ENCODE results near the gene ZBTB46. TPM values are rescaled to one million over a fixed set of nuclear protein-coding genes. Genes with fewer than 3 reads are reported as not detected.
"Not testable (repeated sequence)": the region's sequence is repeated elsewhere in the genome, so short reads cannot be mapped to it uniquely, and the experiment has no call there.

Gene ZBTB46
- total RNA-seq, 2 donors from 2014 or later = 0.39 to 1.2 TPM

DNA sequence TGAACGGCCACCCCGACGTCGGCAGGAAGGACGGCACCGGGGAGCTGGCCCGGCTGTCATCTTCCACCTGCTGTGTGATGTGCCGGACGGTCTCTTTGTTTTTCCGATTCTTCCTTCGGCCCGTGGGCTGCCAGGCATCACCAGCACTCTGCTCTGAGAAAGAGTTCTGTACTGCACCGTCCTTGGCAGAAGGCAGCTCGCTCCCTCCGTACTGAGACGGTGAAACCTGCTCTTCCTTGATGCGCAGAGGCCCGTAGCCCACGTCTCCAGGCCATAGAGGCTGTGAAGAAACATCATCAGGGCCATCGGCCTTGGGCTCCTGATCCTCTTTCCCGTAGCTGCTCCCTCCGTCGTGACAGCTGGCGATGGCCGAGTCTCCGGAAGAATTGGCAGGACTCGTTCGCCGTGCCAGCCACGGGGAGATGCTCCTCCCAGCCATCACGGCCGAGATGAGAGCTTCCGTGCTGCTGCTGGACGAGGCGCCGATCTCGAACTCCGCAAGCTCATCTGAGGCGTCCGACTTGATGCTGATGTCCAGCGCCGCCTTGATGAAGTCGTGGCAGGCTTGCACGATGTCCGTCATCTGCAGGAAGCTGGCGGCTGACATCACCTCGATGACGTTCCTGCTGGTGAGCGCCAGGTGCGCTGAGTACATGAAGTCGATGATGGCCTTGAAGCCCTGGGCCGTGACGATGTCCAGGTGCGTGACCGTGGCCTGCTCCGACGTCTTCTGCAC is 41.1 kb downstream of the ZBTB46 start:
- H3K36me3 Mint-ChIP-seq = no peaks in the 10 kb centered on the region
- no peaks in the 10 kb centered on the region for H3K9me3 Mint-ChIP-seq
- no peak for DNase-seq (ENCODE audit: low spot score in 2 of 2)
- ATAC-seq = no peak
- H3K27ac Mint-ChIP-seq = no peak overlapping the region

DNA sequence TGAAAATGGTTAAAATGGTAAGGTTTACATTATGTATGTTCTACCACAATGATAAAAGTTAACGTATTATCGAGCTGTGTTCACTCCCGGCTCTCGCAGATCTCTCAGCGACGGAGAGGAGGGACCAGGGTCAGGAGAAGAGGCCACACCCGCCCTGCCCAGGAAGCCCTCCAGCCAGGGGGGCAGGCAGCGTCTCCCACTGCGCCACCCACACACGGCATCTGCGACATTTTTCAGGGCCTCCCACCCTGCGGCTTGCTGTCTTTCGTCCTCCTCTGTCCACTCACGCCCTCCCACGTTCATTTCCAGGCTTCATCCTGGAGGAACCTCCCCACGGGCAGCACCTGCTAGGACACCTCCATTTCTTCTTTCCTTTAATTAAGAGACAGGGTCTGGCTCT is 43.3 kb downstream of the ZBTB46 start:
- DNase-seq (ENCODE audit: low spot score in 2 of 2) (no peak), ATAC-seq (no peak)
- Mint-ChIP-seq H3K36me3 (no peaks in the 10 kb centered on the region), H3K9me3 (no peaks in the 10 kb centered on the region), H3K27ac (peak overlapping the region in 1 of 2 donors; percentile 85)

DNA sequence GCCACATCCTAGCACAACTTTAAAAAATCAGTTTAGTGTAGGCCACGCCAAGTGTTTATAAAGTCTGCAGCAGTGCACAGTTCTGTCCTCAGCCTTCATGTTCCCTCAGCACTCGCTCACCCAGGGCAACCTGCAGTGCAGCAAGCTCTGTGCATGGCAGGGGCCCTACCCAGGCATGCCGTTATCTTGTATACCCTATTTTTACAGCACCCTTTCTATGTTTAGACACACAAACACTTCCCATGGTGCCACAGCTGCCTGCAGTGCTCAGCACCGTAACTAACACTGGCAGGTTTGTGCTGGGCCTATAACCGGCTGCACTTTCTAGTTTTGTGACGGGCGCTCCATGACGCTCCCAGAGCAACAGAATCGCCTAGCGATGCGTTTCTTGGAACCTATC is 43.8 kb downstream of the ZBTB46 start:
- H3K9me3 Mint-ChIP-seq = no peaks in the 10 kb centered on the region
- ATAC-seq (no peak), DNase-seq (ENCODE audit: low spot score in 2 of 2) (no peak)
- H3K36me3 Mint-ChIP-seq = no peaks in the 10 kb centered on the region
- H3K27ac Mint-ChIP-seq = no peak overlapping the region

DNA sequence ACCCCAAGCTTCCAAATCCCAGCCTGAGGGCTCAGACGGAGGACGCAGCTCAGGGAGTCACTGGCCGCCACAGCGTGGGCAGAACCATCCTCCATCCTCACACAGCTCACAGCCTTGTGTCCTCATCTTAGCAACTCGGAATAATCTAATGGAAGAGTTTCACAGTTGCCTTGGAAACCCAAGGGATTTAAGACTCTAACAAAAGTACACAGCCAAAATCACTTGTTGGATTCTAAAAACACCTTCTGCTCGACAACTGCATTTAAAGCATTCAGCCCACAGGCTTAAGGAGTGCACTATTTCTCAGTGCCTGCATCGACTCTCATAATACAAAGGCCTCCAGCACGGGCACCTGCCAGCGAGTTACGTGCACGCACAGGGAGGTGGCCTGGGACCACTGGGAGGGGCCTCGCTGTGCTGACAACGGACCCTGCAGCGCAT is 45.4 kb downstream of the ZBTB46 start:
- no peaks in the 10 kb centered on the region for H3K36me3 Mint-ChIP-seq
- no peak for ATAC-seq
- no peaks in the 10 kb centered on the region for H3K9me3 Mint-ChIP-seq
- DNase-seq (ENCODE audit: low spot score in 2 of 2) = no peak
- no peak overlapping the region for H3K27ac Mint-ChIP-seq

DNA sequence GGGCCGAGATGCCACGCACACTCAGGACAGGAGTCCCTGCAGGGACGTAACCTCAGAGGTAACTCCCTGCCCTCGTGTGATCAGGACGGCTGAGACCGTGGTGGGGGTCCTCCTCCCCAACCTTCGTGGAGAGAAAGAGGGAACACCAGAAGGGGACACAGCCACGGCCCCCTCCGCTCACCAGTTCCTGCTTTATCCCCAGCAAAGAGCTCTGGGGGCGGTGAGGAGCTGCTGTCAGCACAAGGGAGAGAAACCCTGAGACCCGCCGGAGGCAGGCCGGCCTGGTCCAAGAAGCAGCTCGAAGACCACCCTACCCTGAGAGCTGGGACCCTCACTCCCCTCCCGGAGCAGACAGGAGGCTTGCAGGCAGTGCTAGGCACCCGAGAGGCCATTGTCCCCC is 47.1 kb downstream of the ZBTB46 start:
- DNase-seq (ENCODE audit: low spot score in 2 of 2) (no peak), ATAC-seq (no peak)
- no peak overlapping the region for H3K27ac Mint-ChIP-seq
- H3K36me3 Mint-ChIP-seq = no peaks in the 10 kb centered on the region
- H3K9me3 Mint-ChIP-seq = no peaks in the 10 kb centered on the region

DNA sequence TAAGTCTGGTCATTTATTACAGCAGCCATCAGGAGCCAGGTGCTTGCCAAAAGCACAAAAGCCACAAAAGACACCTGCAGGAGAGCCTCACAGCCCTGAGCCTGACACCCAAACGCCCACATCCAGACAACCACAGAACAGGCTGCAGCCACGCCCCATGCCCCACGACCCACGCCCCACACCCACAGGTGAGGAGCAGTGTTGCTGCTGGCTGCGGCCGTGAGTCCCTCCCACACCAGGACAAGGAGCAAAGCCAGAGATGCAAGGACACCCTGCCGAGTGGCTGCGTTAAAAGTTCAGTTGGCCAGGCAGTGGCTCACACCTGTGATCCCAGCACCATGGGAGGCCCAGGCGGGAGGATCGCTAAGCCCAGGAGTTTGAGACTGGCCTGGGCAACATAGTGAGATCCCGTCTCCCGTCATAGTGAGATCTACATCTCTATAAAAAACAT is 48.5 kb downstream of the ZBTB46 start:
- no peaks in the 10 kb centered on the region for H3K36me3 Mint-ChIP-seq
- H3K27ac Mint-ChIP-seq = peak overlapping the region in 1 of 2 donors; percentile 29
- H3K9me3 Mint-ChIP-seq = no peaks in the 10 kb centered on the region
- DNase-seq (ENCODE audit: low spot score in 2 of 2) (no peak), ATAC-seq (peak in 1 of 2 donors; percentile 19)

GRCh38 chr20:63782051-63782471 is 49.0 kb downstream of the ZBTB46 start:
- H3K27ac Mint-ChIP-seq = no peak overlapping the region
- DNase-seq (ENCODE audit: low spot score in 2 of 2) = no peak

GRCh38 chr20:63781181-63781580 is 49.9 kb downstream of the ZBTB46 start:
- DNase-seq (ENCODE audit: low spot score in 2 of 2) = no peak
- no peak for ATAC-seq
- no peaks in the 10 kb centered on the region for H3K9me3 Mint-ChIP-seq
- no peak overlapping the region for H3K27ac Mint-ChIP-seq
- no peaks in the 10 kb centered on the region for H3K36me3 Mint-ChIP-seq

More at GRCh38 chr20:63782051-63782471, 49.0 kb downstream of the ZBTB46 start:
- ATAC-seq = peak; percentile 84 to 98
- Mint-ChIP-seq H3K9me3 (no peaks in the 10 kb centered on the region), H3K36me3 (no peaks in the 10 kb centered on the region)

DNA sequence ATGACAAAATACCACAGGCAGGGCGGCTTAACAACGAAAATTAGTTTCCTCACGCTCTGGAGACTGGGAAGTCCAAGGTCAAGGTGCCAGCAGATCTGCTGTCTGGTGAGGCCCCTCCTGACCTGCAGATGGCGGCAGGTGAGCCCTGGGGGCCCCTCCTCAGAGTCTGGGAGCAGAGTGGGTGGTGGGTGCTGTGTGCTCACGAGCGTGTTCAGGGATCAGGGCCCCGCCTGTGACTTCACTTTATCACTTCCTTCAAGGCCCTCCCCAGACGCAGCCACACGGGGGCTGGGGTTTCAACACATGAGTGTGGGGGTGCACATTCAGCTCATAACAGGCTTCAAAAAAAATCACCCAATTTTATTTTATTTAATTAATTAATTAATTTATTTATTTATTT is 52.2 kb downstream of the ZBTB46 start:
- Mint-ChIP-seq H3K9me3 (no peaks in the 10 kb centered on the region), H3K27ac (no peak overlapping the region), H3K36me3 (no peaks in the 10 kb centered on the region)
- DNase-seq (ENCODE audit: low spot score in 2 of 2) = no peak
- ATAC-seq = no peak

DNA sequence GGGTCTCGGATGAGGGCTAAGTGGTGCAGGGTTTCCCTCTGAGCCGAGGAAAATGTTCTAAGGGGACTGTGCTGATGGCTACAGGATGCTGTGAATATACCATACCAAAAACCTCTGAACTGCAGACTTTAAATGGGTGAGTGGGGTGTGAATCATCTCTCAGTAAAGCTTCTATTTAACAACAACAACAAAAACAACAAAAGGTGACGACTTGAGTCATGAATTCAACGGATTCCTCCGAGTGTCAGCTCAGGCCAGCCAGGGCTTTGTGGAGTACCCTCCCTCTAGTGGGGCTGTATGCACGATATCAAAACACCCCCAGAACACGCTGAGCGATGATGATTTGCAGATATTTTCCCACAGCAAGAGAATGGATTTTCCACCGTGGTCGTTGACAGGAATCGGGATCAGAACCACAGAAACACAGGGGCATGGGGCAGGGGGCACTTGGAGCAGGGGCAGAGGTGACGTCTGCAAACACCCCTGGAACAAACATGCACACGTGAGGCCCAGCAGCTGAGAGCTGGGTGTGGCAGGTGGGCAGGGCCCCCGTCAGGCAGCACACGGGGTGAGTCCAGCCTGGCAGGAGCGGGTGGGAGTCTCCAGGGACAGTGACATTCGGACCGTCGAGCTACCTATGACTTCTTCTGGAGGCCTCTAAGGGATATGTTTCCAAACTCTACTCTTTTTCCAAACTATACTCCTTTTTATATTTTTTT is 52.9 kb downstream of the ZBTB46 start:
- no peaks in the 10 kb centered on the region for H3K36me3 Mint-ChIP-seq
- no peaks in the 10 kb centered on the region for H3K9me3 Mint-ChIP-seq
- DNase-seq (ENCODE audit: low spot score in 2 of 2) = no peak
- no peak overlapping the region for H3K27ac Mint-ChIP-seq
- ATAC-seq = no peak

GRCh38 chr20:63777614-63778013 is 53.5 kb downstream of the ZBTB46 start:
- H3K9me3 Mint-ChIP-seq = no peaks in the 10 kb centered on the region
- H3K27ac Mint-ChIP-seq = no peak overlapping the region
- ATAC-seq (no peak), DNase-seq (ENCODE audit: low spot score in 2 of 2) (no peak)
- no peaks in the 10 kb centered on the region for H3K36me3 Mint-ChIP-seq

- not testable (repeated sequence) for ATAC-seq; DNase-seq (ENCODE audit: low spot score in 2 of 2); H3K36me3 Mint-ChIP-seq; H3K9me3 Mint-ChIP-seq; H3K27ac Mint-ChIP-seq
Observed at GRCh38 chr20:63776875-63777274, 54.2 kb downstream of the ZBTB46 start.

DNA sequence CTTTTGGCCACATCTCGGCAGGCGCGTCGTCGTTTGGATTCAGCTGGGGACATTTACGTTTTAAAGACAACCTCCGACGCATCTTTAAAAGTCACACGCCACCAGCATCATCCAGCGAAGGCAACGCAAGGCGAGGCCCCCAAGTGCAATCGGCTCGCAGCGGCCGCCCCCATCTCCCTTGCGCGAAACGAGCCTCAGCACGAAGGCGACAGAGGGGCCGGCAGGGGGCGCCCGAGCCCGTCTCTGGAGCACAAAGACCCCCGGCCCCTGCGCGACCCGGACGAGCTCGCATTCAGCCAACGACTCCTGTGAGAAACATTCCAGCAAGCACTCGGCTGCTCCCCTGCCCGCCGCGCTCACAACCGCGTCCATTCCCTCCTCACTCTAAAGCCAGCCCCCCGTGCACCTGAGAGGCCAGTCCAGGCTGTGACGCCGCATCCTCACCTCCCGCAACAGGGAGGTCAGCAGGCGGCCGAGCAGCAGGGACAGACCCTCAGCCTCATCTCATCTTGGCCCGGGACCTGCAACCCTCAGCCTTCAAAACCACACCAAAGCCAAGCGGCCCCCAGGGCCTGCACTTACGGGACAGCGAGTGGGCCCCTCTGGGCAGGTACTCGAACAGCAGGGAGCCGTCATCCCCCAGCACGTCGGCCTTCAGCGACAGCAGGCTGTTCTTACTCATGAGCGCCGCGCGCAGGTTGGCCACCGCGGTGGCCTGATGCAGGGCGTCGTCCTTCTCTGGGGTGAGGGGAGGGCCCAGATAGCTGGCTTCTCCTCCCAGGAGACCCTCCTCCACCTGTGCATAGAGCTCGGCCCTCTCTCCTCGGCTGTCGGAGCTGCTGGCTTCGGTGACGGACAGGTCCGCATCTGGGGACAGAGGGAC is 55.7 kb downstream of the ZBTB46 start:
- no peaks in the 10 kb centered on the region for H3K9me3 Mint-ChIP-seq
- no peak overlapping the region for H3K27ac Mint-ChIP-seq
- DNase-seq (ENCODE audit: low spot score in 2 of 2) = no peak
- ATAC-seq = no peak
- no peaks in the 10 kb centered on the region for H3K36me3 Mint-ChIP-seq

GRCh38 chr20:63774306-63774705 is 56.8 kb downstream of the ZBTB46 start:
- DNase-seq (ENCODE audit: low spot score in 2 of 2) = no peak
- no peak for ATAC-seq
- H3K27ac Mint-ChIP-seq = no peak overlapping the region
- H3K9me3 Mint-ChIP-seq = no peaks in the 10 kb centered on the region
- H3K36me3 Mint-ChIP-seq = no peaks in the 10 kb centered on the region

DNA sequence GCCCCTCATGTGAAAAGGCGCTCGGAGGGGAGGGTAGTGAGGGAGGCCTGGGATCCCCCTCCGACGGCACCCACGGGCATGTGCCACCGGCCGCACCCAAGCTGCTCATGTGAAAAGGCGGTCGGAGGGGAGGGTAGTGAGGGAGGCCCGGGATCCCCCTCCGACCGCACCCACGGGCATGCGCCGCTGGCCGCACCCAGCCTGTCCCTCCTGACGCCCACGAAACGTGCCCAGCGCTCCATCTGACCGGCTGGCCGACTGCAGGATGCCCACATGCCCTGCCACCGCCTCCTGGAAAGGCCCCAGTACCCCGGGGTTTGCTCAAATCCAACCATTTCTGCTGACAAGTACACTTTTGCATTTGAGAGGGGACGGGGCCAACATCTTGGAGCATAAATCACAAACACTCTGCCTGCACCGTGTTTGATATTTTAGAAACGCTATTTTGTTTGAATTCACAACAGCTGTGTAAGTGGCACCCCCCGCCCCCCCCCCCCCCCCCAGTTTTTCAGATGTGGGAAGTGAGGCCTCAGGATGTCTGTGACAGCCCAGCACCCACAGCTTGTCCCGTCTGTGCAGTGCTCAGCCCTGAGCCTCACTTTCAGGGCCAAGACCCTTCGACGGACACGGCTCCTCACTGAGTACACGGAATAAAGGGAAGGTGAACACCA is 57.4 kb downstream of the ZBTB46 start:
- no peaks in the 10 kb centered on the region for H3K36me3 Mint-ChIP-seq
- DNase-seq (ENCODE audit: low spot score in 2 of 2) (no peak), ATAC-seq (no peak)
- no peaks in the 10 kb centered on the region for H3K9me3 Mint-ChIP-seq
- no peak overlapping the region for H3K27ac Mint-ChIP-seq

DNA sequence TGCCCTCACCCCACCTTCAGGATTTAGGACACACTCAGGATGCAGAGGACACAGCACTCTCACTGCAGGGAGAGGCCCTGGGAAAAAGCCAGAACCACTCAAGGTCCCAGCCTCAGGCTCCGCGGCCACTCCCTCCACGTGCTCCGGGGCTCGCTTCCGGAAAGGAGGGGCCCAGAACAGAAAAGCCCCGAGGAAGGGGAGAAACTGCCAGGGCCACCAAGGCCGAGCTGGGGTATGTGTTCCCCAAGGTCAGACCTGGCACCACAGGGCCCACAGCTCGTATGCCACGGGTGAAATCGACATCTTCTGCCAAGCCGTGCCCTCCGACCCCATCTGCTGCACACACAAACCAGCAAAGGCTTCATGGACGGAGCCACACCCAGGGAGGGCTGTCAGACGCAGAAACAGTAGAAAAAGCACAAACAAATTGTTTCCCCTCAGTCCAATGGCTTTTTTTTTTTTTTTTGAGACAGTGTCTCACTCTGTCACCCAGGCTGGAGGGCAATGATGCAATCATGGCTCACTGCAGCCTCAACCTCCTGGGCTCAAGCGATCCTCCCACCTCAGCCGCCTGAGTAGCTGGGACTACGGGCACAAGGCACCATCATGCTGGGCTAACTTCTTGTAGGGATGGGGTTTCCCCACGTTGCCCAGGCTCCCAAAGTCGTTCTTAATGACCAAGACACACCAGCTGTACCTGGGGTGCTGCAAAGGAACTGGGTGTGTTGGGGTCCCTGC is 58.1 kb downstream of the ZBTB46 start:
- ATAC-seq = no peak

More for the DNA sequence above, 58.1 kb downstream of the ZBTB46 start:
- Mint-ChIP-seq H3K36me3 (no peaks in the 10 kb centered on the region), H3K27ac (no peak overlapping the region), H3K9me3 (no peaks in the 10 kb centered on the region)
- no peak for DNase-seq (ENCODE audit: low spot score in 2 of 2)
